Measurements from ENCODE around the gene NID2. TPM values are rescaled to one million over a fixed set of nuclear protein-coding genes. Genes with fewer than 3 reads are reported as not detected.

Gene NID2
- total and polyA plus RNA-seq, 9 of the 15 experiments (the other 6 are each of a cell fraction or from before 2014, with no cell fraction given), result 0.04 to 0.45 (median 0.16) TPM; not detected in 3

DNA sequence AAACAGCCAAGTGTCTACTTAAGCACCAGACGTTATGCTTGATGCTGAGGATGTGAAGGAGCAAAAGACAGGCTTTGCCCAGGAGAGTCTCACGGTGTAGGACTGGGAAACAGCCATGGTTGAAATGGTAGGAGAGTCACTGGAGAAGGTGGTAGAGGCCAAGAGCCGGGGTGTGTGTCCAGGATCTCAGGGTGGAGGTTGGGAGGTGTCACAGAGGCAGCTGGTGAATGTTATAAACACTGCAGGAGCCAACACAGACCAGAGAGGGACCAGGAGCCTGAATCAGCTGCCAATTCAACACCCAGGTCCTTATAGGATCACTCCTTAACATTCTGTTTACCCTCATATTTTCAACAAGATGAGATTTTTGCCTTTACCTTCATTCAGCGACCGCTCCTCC lies 7.5 kb downstream of the NID2 start:
- TF ChIP-seq NELFE (IDR thresholded peaks at IDR 0.05; ENCODE audit: insufficient read depth, insufficient read length) (no peak), DDX20 (tag; IDR thresholded peaks at IDR 0.05; ENCODE audit: low read depth) (no peak), KDM5B (IDR thresholded peaks at IDR 0.05; ENCODE audit: insufficient replicate concordance, low read depth, low read length) (no peak)
- no peak overlapping the region for H2AFZ ChIP-seq (ENCODE audit: low read depth, low read length)
- H3K9ac ChIP-seq (ENCODE audit: insufficient read depth in 1 of 2, low read depth in 2 of 2, low read length in 2 of 2), result no peak overlapping the region
- in situ Hi-C loops (cut with MboI) (no loop called here), intact Hi-C loops (cut with micrococcal nuclease) (no loop called here)
- no peaks in the 10 kb centered on the region for H4K20me1 ChIP-seq (replicated peaks; ENCODE audit: control insufficient read depth, insufficient read depth, low read length)
- CTCF ChIA-PET (ENCODE audit: low intra/inter-chr PET ratio), result no interaction called here
- FAIRE-seq, result no peak
- no TSS peak for BruUV-seq (replicated peaks)
- DNase-seq (ENCODE audit: extremely low read depth in 1 of 4, low spot score in 3 of 4), result no peak
- H3K4me3 ChIP-seq, result no peak overlapping the region
- no peak for ATAC-seq
- no peaks in the 10 kb centered on the region for H3K79me2 ChIP-seq (ENCODE audit: control insufficient read depth, insufficient read depth, low read length)
- H3K9me1 ChIP-seq (ENCODE audit: control insufficient read depth, insufficient read depth, low read length), result no peaks in the 10 kb centered on the region
- POLR2A ChIA-PET, result no interaction called here
- no peak overlapping the region for H3K27ac ChIP-seq (ENCODE audit: extremely low read depth, low read depth, low read length)
- no peaks in the 10 kb centered on the region for H3K27me3 ChIP-seq (ENCODE audit: control insufficient read depth in 2 of 2, insufficient read depth in 2 of 2, low read length in 2 of 2)
- H3K4me2 ChIP-seq (ENCODE audit: insufficient read depth, low read length), result no peak overlapping the region
- WGBS (ENCODE audit: insufficient coverage, low coverage, missing lambda C conversion rate), result 0% methylated on average over 5 of the region's 5 CpGs
- H3K36me3 ChIP-seq (ENCODE audit: control insufficient read depth, insufficient read depth, low read length), result no peaks in the 10 kb centered on the region
- H3K9me3 ChIP-seq (replicated peaks; ENCODE audit: control insufficient read depth, insufficient read depth, low read depth, low read length), result no peaks in the 10 kb centered on the region
- H3K4me1 ChIP-seq (replicated peaks in 1 of 2; ENCODE audit: control insufficient read depth in 2 of 2, insufficient read depth in 2 of 2, low read length in 2 of 2), result no peaks in the 10 kb centered on the region

DNA sequence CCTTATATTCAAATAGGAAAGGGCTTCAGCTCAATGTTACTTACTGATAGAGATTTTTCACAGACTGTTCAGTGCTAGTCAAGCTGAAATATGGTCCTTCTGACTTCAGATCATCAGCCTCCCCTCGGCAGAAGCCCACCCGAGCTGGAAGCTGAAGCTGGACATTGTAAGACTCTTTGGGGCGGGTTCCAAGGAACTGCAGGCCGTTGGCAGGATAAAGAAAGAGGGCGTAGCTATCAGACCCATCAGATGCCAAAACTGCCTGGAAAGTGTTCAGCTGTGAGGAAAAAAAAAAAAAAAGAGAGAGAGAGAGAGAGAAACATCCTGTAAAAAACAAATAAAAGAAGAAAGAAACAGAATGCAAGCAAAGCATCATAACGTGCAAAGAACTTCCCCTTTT lies 8.8 kb downstream of the NID2 start:
- ATAC-seq (no peak), DNase-seq (ENCODE audit: extremely low read depth in 1 of 4, low spot score in 3 of 4) (no peak), FAIRE-seq (no peak)
- in situ Hi-C loops (cut with MboI), result no loop called here
- Histone ChIP-seq H3K9me3 (replicated peaks; ENCODE audit: control insufficient read depth, insufficient read depth, low read depth, low read length) (no peaks in the 10 kb centered on the region), H3K9me1 (ENCODE audit: control insufficient read depth, insufficient read depth, low read length) (no peaks in the 10 kb centered on the region), H3K36me3 (ENCODE audit: control insufficient read depth, insufficient read depth, low read length) (no peaks in the 10 kb centered on the region), H3K27me3 (ENCODE audit: control insufficient read depth in 2 of 2, insufficient read depth in 2 of 2, low read length in 2 of 2) (no peaks in the 10 kb centered on the region), H2AFZ (ENCODE audit: low read depth, low read length) (no peak overlapping the region), H4K20me1 (replicated peaks; ENCODE audit: control insufficient read depth, insufficient read depth, low read length) (no peaks in the 10 kb centered on the region), H3K4me2 (ENCODE audit: insufficient read depth, low read length) (no peak overlapping the region), H3K4me1 (replicated peaks in 1 of 2; ENCODE audit: control insufficient read depth in 2 of 2, insufficient read depth in 2 of 2, low read length in 2 of 2) (no peaks in the 10 kb centered on the region), H3K4me3 (no peak overlapping the region), H3K79me2 (ENCODE audit: control insufficient read depth, insufficient read depth, low read length) (no peaks in the 10 kb centered on the region), H3K9ac (ENCODE audit: insufficient read depth in 1 of 2, low read depth in 2 of 2, low read length in 2 of 2) (no peak overlapping the region), H3K27ac (ENCODE audit: extremely low read depth, low read depth, low read length) (no peak overlapping the region)
- WGBS (ENCODE audit: insufficient coverage, low coverage, missing lambda C conversion rate), result 7% methylated on average over 3 of the region's 6 CpGs
- BruUV-seq (replicated peaks), result no TSS peak
- intact Hi-C loops (cut with micrococcal nuclease), result no loop called here
- ChIA-PET CTCF (ENCODE audit: low intra/inter-chr PET ratio) (no interaction called here), POLR2A (no interaction called here)
- TF ChIP-seq HMGN3 (IDR thresholded peaks at IDR 0.05; ENCODE audit: borderline replicate concordance, extremely low read depth, insufficient read length, low read depth, low read length) (no peak), POLR2AphosphoS2 (IDR thresholded peaks at IDR 0.05; ENCODE audit: low read length) (no peak), STAT5A (IDR thresholded peaks at IDR 0.05; ENCODE audit: borderline replicate concordance, low read length) (no peak), ZNF76 (CRISPR knock-in tag; IDR thresholded peaks at IDR 0.05; ENCODE audit: borderline replicate concordance) (no peak), ZNF707 (CRISPR knock-in tag; conservative IDR thresholded peaks at IDR 0.05) (no peak), HMG20B (CRISPR knock-in tag; IDR thresholded peaks at IDR 0.05) (no peak), RFX1 (IDR thresholded peaks at IDR 0.05) (no peak), ZNF696 (CRISPR knock-in tag; conservative IDR thresholded peaks at IDR 0.05) (no peak), SAP30 (IDR thresholded peaks at IDR 0.05; ENCODE audit: borderline replicate concordance, insufficient read depth, low read depth, low read length, poor library complexity, severe bottlenecking) (no peak), KDM1A (IDR thresholded peaks at IDR 0.05) (no peak), CREM (IDR thresholded peaks at IDR 0.05; ENCODE audit: low read depth) (no peak)

All from K562 (cell line).